Activated CD8-positive, alpha-beta T cell treated with anti-CD3 and anti-CD28 coated beads, Interleukin-2, amount 10 ng/mL, durations not matched to agents 7 days and 5 days (primary cell): ENCODE results near the gene GDF2. TPM values are rescaled to one million over a fixed set of nuclear protein-coding genes. Genes with fewer than 3 reads are reported as not detected.
A peak's percentile ranks its signal among the peaks of the same experiment; 100 is the strongest.

Source experiments
- ATAC-seq: fragments of 150-1000 bp; cut with Tn5 transposase; one replicate; pipeline ENCODE4 v1.10.0; 2021; ENCODE audit warnings: moderate library complexity
- CTCF ChIA-PET: fragments of 350-600 bp; sonication (Branson Sonifier 250); formaldehyde crosslinking; loops from one replicate; lab custom pipeline; 2021; ENCODE audit warnings: antibody characterized with exemption; lab: Charles Lee
- POLR2A ChIA-PET: fragments of 350-600 bp; sonication (Branson Sonifier 250); formaldehyde crosslinking; loops from one replicate; lab custom pipeline; 2021; ENCODE audit warnings: antibody characterized with exemption; lab: Charles Lee
- DNase-seq: peaks from one replicate; pipeline ENCODE4 v3.0.0-alpha.2; 2020
- H3K27ac Mint-ChIP-seq: one replicate; pipeline ENCODE4 v1.8.0; 2021; ENCODE audit warnings: mild to moderate bottlenecking, mixed read lengths
- H3K27me3 Mint-ChIP-seq: one replicate; pipeline ENCODE4 v1.8.0; 2021; ENCODE audit warnings: low read depth, mixed read lengths
- H3K36me3 Mint-ChIP-seq: one replicate; pipeline ENCODE4 v1.8.0; 2021; ENCODE audit warnings: low read depth, mixed read lengths
- H3K4me1 Mint-ChIP-seq: one replicate; pipeline ENCODE4 v1.8.0; 2021; ENCODE audit warnings: low read depth, mixed read lengths
- H3K4me3 Mint-ChIP-seq: one replicate; pipeline ENCODE4 v1.8.0; 2021; ENCODE audit warnings: mild to moderate bottlenecking, mixed read lengths
- H3K9me3 Mint-ChIP-seq: one replicate; pipeline ENCODE4 v1.8.0; 2022; ENCODE audit warnings: mixed read lengths; ENCODE audit not compliant: insufficient read depth
- total RNA-seq, 2 experiments: library from RNA; stranded (reverse); gene quantifications; one replicate each; pipeline ENCODE4 v1.2.3, GENCODE V29; 2021

GDF2 gene
- total RNA-seq, 2 experiments from 2014 or later, result not detected

DNA sequence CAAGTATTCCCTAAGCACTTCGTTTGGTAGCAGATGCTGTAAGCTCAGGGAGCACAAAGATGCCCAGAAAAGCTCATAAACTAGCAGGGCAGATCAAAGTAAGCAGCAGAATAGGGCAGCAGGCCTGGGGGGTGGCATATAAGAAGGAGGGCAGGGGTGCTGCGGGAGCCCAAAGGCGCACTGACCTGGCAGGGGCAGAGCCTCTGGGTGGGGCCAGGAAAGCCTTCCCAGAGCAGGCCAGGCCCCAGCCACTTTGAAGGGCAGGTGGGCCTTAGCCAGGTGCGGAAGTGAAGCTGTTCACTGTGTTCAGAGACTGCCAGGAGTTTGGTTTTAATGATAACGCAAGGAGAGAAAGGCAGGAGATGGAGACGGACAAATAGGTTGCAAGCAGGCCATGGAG, 18.4 kb upstream of the GDF2 start:
- peaks cover 21% of the 10 kb centered on the region for H3K27me3 Mint-ChIP-seq
- DNase-seq (no peak), ATAC-seq (no peak)
- no peaks in the 10 kb centered on the region for H3K36me3 Mint-ChIP-seq
- H3K9me3 Mint-ChIP-seq, result no peaks in the 10 kb centered on the region
- H3K4me1 Mint-ChIP-seq, result peaks cover 3% of the 10 kb centered on the region
- ChIA-PET CTCF (interaction anchor here (1.1 to 1.5 kb wide), 6 partner anchors 8 to 279 kb away, joined by 3 to 6 read pairs (median 5); no protein-coding TSS in a partner anchor), POLR2A (no interaction called here)
- H3K27ac Mint-ChIP-seq, result no peak overlapping the region
- H3K4me3 Mint-ChIP-seq, result no peak overlapping the region

DNA sequence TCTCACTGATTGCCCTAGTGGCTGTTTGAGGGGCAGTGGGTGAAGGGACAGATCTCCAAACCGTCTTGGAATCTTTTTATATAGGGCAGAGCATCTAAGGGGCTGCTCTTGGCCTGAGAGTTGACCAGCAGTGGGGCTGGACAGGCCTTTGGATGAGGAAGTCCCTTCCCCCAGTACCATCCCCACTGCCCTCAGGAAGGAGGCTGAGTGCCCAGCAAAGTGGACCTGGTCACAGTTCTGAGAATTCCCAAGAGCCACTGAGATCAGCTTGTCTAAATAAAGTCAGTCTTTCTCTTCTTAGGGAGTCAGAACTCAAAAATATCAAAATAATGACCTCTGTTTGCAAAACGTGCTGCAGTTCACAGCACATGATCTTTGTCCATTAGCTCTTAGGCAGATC, 16.7 kb upstream of the GDF2 start:
- Mint-ChIP-seq H3K27me3 (peaks cover 14% of the 10 kb centered on the region), H3K27ac (no peak overlapping the region), H3K4me3 (no peak overlapping the region), H3K9me3 (no peaks in the 10 kb centered on the region), H3K36me3 (no peaks in the 10 kb centered on the region), H3K4me1 (peaks cover 3% of the 10 kb centered on the region)
- ChIA-PET CTCF (interaction anchor here (0.9 to 1.6 kb wide), 4 partner anchors 8 to 281 kb away, joined by 3 to 16 read pairs (median 5); no protein-coding TSS in a partner anchor), POLR2A (no interaction called here)
- ATAC-seq (no peak), DNase-seq (no peak)

- ChIA-PET CTCF (interaction anchor here (1.1 to 1.6 kb wide), 3 partner anchors 9 to 258 kb away, joined by 4 to 16 read pairs (median 6); no protein-coding TSS in a partner anchor), POLR2A (no interaction called here)
- H3K9me3 Mint-ChIP-seq, result no peaks in the 10 kb centered on the region
- H3K27ac Mint-ChIP-seq, result no peak overlapping the region
- DNase-seq (no peak), ATAC-seq (no peak)
- H3K36me3 Mint-ChIP-seq, result no peaks in the 10 kb centered on the region
- peaks cover 11% of the 10 kb centered on the region for H3K4me1 Mint-ChIP-seq
- peaks cover 7% of the 10 kb centered on the region for H3K27me3 Mint-ChIP-seq
- H3K4me3 Mint-ChIP-seq, result no peak overlapping the region
These were observed 15.7 kb upstream of the GDF2 start for GRCh38 chr10:47306387-47307210.

- H3K4me3 Mint-ChIP-seq, result no peak overlapping the region
These were observed 14.9 kb upstream of the GDF2 start for GRCh38 chr10:47307381-47307780.

GRCh38 chr10:47308775-47309174, 13.5 kb upstream of the GDF2 start:
- H3K27me3 Mint-ChIP-seq, result no peaks in the 10 kb centered on the region
- CTCF ChIA-PET, result interaction anchor here (0.6 to 9.4 kb wide), 2 partner anchors 84 to 262 kb away, joined by 3 to 238 read pairs; no protein-coding TSS in a partner anchor

More at GRCh38 chr10:47307381-47307780, 14.9 kb upstream of the GDF2 start:
- Mint-ChIP-seq H3K36me3 (no peaks in the 10 kb centered on the region), H3K27ac (no peak overlapping the region), H3K27me3 (peaks cover 4% of the 10 kb centered on the region), H3K4me1 (peaks cover 18% of the 10 kb centered on the region), H3K9me3 (no peaks in the 10 kb centered on the region)
- no peak for ATAC-seq
- no peak for DNase-seq
- ChIA-PET POLR2A (no interaction called here), CTCF (interaction anchor here (1.0 to 9.4 kb wide), 2 partner anchors 47 to 260 kb away, joined by 5 to 238 read pairs; no protein-coding TSS in a partner anchor)

GRCh38 chr10:47309408-47310089, 12.7 kb upstream of the GDF2 start:
- H3K27ac Mint-ChIP-seq, result no peak overlapping the region
- no peaks in the 10 kb centered on the region for H3K9me3 Mint-ChIP-seq
- DNase-seq (peak; percentile 25), ATAC-seq (no peak)
- no peaks in the 10 kb centered on the region for H3K27me3 Mint-ChIP-seq
- no peaks in the 10 kb centered on the region for H3K36me3 Mint-ChIP-seq
- H3K4me3 Mint-ChIP-seq, result no peak overlapping the region
- ChIA-PET POLR2A (no interaction called here), CTCF (interaction anchor here (0.6 to 9.4 kb wide), 3 partner anchors 85 to 262 kb away, joined by 3 to 238 read pairs (median 3); no protein-coding TSS in a partner anchor)
- peaks cover 18% of the 10 kb centered on the region for H3K4me1 Mint-ChIP-seq

More at GRCh38 chr10:47308775-47309174, 13.5 kb upstream of the GDF2 start:
- Mint-ChIP-seq H3K9me3 (no peaks in the 10 kb centered on the region), H3K4me3 (no peak overlapping the region), H3K36me3 (no peaks in the 10 kb centered on the region), H3K4me1 (peaks cover 18% of the 10 kb centered on the region), H3K27ac (no peak overlapping the region)
- no peak for ATAC-seq
- POLR2A ChIA-PET, result no interaction called here
- no peak for DNase-seq

DNA sequence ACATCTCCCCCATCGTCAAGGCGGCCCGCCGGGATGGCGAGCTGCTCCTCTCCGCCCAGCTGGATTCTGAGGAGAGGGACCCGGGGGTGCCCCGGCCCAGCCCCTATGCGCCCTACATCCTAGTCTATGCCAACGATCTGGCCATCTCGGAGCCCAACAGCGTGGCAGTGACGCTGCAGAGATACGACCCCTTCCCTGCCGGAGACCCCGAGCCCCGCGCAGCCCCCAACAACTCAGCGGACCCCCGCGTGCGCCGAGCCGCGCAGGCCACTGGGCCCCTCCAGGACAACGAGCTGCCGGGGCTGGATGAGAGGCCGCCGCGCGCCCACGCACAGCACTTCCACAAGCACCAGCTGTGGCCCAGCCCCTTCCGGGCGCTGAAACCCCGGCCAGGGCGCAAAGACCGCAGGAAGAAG, 12.2 kb upstream of the GDF2 start:
- Mint-ChIP-seq H3K4me1 (peaks cover 18% of the 10 kb centered on the region), H3K9me3 (no peaks in the 10 kb centered on the region), H3K4me3 (no peak overlapping the region), H3K36me3 (no peaks in the 10 kb centered on the region), H3K27me3 (no peaks in the 10 kb centered on the region), H3K27ac (no peak overlapping the region)
- ChIA-PET POLR2A (interaction anchor here (2.3 kb wide), 1 partner anchor 144 kb away, joined by 8 read pairs; no protein-coding TSS in a partner anchor), CTCF (interaction anchor here (1.1 to 9.4 kb wide), 3 partner anchors 144 to 263 kb away, joined by 3 to 238 read pairs (median 15); no protein-coding TSS in a partner anchor)
- no peak for DNase-seq
- ATAC-seq, result no peak

DNA sequence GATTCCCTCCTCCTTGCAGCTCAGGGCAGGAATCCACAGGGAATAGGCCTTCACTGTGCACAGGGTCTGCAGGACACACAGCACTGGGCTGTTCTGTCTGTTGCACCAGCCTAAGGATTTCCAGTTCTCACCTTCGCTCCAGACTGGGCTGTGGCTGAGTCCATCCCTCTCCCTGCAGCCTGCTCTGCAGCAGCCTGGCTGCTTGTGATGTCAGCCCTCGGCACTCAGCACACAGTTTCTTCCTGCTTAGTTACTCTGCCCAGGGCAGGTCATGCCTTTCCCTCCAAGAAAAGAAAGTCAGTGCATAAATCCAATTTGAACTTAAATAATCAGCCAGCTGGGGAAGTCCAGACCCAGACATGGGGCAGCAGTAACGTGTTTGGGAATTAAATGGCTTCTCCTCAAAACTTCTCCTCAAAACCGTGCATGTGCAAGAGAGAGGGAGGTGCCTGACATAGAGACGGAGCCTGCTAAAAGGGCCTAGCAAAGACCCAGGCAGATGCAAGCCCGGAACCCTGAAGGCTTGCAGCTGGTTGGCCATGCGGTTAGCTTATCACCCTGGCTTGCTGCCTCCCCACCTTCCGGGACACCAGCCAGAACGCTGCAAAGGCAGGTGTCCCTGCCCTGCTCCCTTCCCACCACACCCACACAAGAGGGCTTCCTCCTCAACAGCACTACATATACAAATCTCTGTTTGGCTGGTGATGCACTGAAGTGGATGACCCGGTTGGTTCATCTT, 10.9 kb upstream of the GDF2 start:
- peak; percentile 83 for ATAC-seq
- Mint-ChIP-seq H3K9me3 (no peaks in the 10 kb centered on the region), H3K27me3 (no peaks in the 10 kb centered on the region), H3K27ac (peak overlapping the region; percentile 86), H3K36me3 (no peaks in the 10 kb centered on the region), H3K4me3 (peak overlapping the region; percentile 54), H3K4me1 (peaks cover 18% of the 10 kb centered on the region)
- ChIA-PET CTCF (interaction anchor here (0.6 to 9.4 kb wide), 55 partner anchors 8 to 318 kb away, joined by 3 to 238 read pairs (median 5); partner anchors contain the start of gene GDF10), POLR2A (interaction anchor here (1.7 to 2.3 kb wide), 2 partner anchors 145 to 263 kb away, joined by 8 to 14 read pairs; no protein-coding TSS in a partner anchor)
- peak; percentile 77 for DNase-seq

DNA sequence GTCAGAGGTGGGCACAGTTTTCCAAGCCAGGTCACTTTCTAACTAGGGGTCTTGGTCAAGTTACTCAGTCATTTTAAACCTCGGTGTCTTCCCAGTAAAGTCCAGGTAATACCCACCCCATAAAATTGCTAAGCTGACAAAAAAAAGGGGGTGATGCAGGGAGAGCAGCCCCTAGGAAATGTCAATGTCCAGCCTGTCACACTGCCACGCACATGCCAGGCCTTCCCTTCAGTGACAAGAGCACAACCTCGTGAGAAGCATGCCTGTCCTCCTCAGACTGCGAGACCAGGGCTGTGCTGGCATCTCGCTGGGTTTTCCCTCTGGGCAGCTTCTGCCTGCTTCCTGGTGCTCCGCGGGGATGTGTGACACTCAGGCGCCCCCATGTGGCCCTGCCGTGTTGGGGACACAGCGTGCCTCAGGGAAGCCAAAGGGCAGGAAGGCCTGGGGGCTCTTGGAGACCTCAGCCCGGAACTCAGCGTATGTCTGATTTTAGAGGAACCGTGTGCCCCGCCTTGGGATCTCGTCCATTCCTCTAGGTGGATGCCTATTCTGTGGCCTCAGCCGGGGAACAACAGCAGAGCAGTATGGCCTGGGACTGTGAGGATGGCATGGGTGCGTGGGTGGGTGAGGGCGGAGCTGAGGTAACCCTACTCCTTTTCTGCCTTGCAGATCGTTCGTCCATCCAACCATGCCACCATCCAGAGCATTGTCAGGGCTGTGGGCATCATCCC, 10.2 kb upstream of the GDF2 start:
- CTCF ChIA-PET, result interaction anchor here (0.8 to 9.4 kb wide), 56 partner anchors 8 to 319 kb away, joined by 3 to 238 read pairs (median 5); partner anchors contain the start of gene GDF10
- no peaks in the 10 kb centered on the region for H3K36me3 Mint-ChIP-seq
- ATAC-seq (peak; percentile 90), DNase-seq (peak; percentile 89)
- H3K4me3 Mint-ChIP-seq, result peak overlapping the region; percentile 54
- peak overlapping the region; percentile 86 for H3K27ac Mint-ChIP-seq
- peaks cover 18% of the 10 kb centered on the region for H3K4me1 Mint-ChIP-seq
- H3K27me3 Mint-ChIP-seq, result no peaks in the 10 kb centered on the region
- POLR2A ChIA-PET, result interaction anchor here (1.7 to 2.3 kb wide), 2 partner anchors 146 to 264 kb away, joined by 8 to 14 read pairs; no protein-coding TSS in a partner anchor
- H3K9me3 Mint-ChIP-seq, result no peaks in the 10 kb centered on the region

- no peak for ATAC-seq
- Mint-ChIP-seq H3K9me3 (no peaks in the 10 kb centered on the region), H3K27ac (no peak overlapping the region), H3K36me3 (no peaks in the 10 kb centered on the region), H3K4me1 (peaks cover 18% of the 10 kb centered on the region), H3K27me3 (no peaks in the 10 kb centered on the region), H3K4me3 (no peak overlapping the region)
- ChIA-PET POLR2A (interaction anchor here (1.7 kb wide), 1 partner anchor 264 kb away, joined by 14 read pairs; no protein-coding TSS in a partner anchor), CTCF (interaction anchor here (0.9 to 9.4 kb wide), 16 partner anchors 9 to 320 kb away, joined by 3 to 238 read pairs (median 6); no protein-coding TSS in a partner anchor)
- DNase-seq, result no peak
These were observed 9.6 kb upstream of the GDF2 start for GRCh38 chr10:47312663-47312995.
